Parathyroid adenoma (tissue), 2 donors: ENCODE measurements around the gene CDCP1.

Source experiments
- H2AFZ ChIP-seq: fragments of 300-600 bp; sonication (generic); one replicate; pipeline ENCODE4 v1.7.0; 2017; ENCODE audit warnings: antibody characterized with exemption, mild to moderate bottlenecking
- H3K27ac ChIP-seq: fragments of 300-600 bp; sonication (generic); one replicate; pipeline ENCODE4 v1.7.0; 2017
- H3K27me3 ChIP-seq: fragments of 300-600 bp; sonication (generic); one replicate; pipeline ENCODE4 v1.7.0; 2017; ENCODE audit warnings: low read length; ENCODE audit not compliant: control insufficient read depth, insufficient read depth
- H3K36me3 ChIP-seq: fragments of 300-600 bp; sonication (generic); one replicate; pipeline ENCODE4 v1.7.0; 2017; ENCODE audit warnings: low read length; ENCODE audit not compliant: control insufficient read depth, insufficient read depth
- H3K4me1 ChIP-seq: fragments of 300-600 bp; sonication (generic); one replicate; pipeline ENCODE4 v1.7.0; 2017; ENCODE audit warnings: control low read depth
- H3K4me2 ChIP-seq: fragments of 300-600 bp; sonication (generic); one replicate; pipeline ENCODE4 v1.7.0; 2017; ENCODE audit warnings: low read length
- H3K4me3 ChIP-seq: fragments of 300-600 bp; sonication (generic); one replicate; pipeline ENCODE4 v1.7.0; 2017; ENCODE audit warnings: low read depth, low read length
- H3K79me2 ChIP-seq: fragments of 300-600 bp; sonication (generic); one replicate; pipeline ENCODE4 v1.7.0; 2017; ENCODE audit warnings: control low read depth
- H3K9ac ChIP-seq: fragments of 300-600 bp; sonication (generic); one replicate; pipeline ENCODE4 v1.7.0; 2017; ENCODE audit warnings: mild to moderate bottlenecking
- H3K9me3 ChIP-seq: fragments of 300-600 bp; sonication (generic); one replicate; pipeline ENCODE4 v1.7.0; 2017; ENCODE audit warnings: low read length; ENCODE audit not compliant: control insufficient read depth
- TF ChIP-seq, protein P1 (sequence below): fragments of 300-600 bp; sonication (generic); IDR thresholded peaks from one replicate; pipeline ENCODE4 v1.7.0; 2017; ENCODE audit warnings: antibody characterized with exemption, mild to moderate bottlenecking
- donor health status: primary hyperparathyroidism.

CDCP1 gene

DNA sequence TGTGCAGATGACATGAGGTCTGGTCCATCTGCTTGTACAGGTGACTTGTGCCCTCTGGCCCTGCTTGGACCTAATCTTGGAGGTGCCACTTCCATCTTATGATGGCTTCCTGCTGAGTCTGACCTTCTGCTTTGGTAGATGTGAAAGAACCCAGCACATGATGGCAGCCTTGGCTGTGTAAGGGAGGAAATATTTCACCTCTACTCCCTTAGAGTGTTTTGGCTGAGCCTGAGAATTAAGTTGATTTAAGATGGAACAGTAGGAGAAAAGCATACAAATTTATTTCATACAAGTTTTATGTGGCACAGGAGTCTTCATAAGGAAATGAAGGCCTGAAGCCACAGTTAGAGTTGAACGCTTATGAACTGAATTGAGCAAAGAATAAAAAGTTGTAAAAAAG is 27.6 kb upstream of the CDCP1 start:
- H3K27ac ChIP-seq: no peak overlapping the region
- no peak overlapping the region for H3K9ac ChIP-seq
- no peaks in the 10 kb centered on the region for H3K27me3 ChIP-seq
- H3K4me1 ChIP-seq: no peaks in the 10 kb centered on the region
- TF ChIP-seq, protein P1, sequence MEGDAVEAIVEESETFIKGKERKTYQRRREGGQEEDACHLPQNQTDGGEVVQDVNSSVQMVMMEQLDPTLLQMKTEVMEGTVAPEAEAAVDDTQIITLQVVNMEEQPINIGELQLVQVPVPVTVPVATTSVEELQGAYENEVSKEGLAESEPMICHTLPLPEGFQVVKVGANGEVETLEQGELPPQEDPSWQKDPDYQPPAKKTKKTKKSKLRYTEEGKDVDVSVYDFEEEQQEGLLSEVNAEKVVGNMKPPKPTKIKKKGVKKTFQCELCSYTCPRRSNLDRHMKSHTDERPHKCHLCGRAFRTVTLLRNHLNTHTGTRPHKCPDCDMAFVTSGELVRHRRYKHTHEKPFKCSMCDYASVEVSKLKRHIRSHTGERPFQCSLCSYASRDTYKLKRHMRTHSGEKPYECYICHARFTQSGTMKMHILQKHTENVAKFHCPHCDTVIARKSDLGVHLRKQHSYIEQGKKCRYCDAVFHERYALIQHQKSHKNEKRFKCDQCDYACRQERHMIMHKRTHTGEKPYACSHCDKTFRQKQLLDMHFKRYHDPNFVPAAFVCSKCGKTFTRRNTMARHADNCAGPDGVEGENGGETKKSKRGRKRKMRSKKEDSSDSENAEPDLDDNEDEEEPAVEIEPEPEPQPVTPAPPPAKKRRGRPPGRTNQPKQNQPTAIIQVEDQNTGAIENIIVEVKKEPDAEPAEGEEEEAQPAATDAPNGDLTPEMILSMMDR: no peak
- H2AFZ ChIP-seq: no peak overlapping the region
- no peaks in the 10 kb centered on the region for H3K79me2 ChIP-seq
- H3K36me3 ChIP-seq: no peaks in the 10 kb centered on the region
- no peak overlapping the region for H3K4me3 ChIP-seq
- H3K4me2 ChIP-seq: no peak overlapping the region
- no peaks in the 10 kb centered on the region for H3K9me3 ChIP-seq

DNA sequence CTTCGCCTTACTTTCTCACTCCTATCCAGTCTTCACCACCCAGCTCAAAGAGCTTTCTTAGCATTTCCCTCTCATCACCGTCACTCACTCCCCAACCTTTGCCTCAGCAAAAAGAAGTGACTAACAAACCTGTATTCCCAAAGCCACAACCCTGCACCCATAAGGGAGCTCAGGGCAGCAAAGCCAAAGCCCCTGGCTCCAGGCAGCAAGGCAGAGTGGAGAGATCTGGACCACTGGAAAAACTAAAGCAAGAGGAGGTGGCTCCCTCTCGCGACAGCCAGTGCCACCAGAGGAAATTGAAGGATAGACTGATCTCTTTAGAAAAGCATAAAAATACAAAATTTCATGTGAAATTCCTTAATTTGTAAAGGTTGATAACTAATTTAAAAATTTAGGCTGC is 25.1 kb upstream of the CDCP1 start:
- Histone ChIP-seq H2AFZ (no peak overlapping the region), H3K4me1 (no peaks in the 10 kb centered on the region), H3K9ac (no peak overlapping the region), H3K79me2 (no peaks in the 10 kb centered on the region), H3K27me3 (no peaks in the 10 kb centered on the region), H3K4me2 (no peak overlapping the region), H3K27ac (no peak overlapping the region), H3K4me3 (no peak overlapping the region), H3K9me3 (no peaks in the 10 kb centered on the region), H3K36me3 (no peaks in the 10 kb centered on the region)
- TF ChIP-seq, protein P1: no peak

DNA sequence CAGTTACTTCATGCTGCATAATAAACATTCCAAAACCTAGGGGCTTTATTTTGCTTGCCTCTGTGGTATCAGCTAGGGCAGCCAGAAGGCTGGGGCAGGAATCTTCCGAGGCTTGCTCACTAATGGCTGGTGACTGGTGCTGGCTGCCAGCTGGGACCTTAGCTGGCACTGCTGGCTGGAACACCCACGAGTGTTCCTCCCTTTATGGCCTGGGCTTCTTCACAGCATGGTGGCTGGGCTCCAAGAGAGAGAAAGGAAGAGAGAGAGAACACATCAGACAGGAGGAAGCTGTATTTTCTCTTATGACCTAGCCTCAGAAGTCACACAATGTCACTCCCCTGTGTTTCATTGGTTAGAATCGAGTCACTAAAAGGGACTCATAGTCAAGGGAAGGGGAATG is 23.9 kb upstream of the CDCP1 start:
- no peaks in the 10 kb centered on the region for H3K4me1 ChIP-seq
- no peak overlapping the region for H3K4me3 ChIP-seq
- H2AFZ ChIP-seq: no peak overlapping the region
- no peak overlapping the region for H3K9ac ChIP-seq
- no peaks in the 10 kb centered on the region for H3K27me3 ChIP-seq
- no peaks in the 10 kb centered on the region for H3K79me2 ChIP-seq
- no peak overlapping the region for H3K4me2 ChIP-seq
- no peaks in the 10 kb centered on the region for H3K36me3 ChIP-seq
- H3K27ac ChIP-seq: no peak overlapping the region
- no peaks in the 10 kb centered on the region for H3K9me3 ChIP-seq
- TF ChIP-seq, protein P1: no peak

DNA sequence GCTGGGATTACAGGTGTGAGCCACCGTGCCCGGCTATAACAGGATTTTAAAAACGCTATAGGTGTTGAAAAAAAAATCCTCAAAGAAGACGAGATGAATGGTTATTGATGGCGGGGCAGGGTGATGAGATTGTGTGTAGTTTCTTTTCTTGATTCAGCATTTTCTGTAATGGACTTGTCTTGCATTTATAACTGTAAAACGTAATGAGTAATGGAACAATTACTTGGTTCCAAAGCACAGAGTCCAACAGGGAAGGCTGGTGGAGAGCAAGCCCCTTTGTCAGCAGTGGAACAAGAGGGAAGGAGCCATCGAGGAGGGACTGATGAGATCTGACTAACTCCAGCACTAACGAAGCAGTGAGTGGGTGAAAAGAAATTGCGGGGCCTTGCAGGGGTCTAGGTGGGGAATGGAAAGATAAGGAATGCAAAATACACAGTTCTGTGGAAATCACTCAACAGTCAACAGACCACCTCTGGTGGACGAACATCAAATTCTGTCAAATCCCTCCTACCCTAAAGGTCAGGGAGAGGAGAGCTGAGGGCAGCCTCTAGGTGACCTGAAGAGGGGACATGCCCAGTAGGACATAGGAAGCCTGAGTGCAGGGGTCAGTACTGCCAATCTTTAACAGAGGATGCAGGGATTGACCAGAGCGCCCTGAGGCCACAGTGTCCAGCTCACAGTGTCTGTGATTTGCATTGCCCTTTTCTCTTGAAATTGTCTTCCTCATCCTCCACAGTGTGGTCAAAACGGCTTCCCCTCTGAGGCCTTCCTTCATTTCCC is 23.1 kb upstream of the CDCP1 start:
- H3K9ac ChIP-seq: no peak overlapping the region
- no peak overlapping the region for H3K27ac ChIP-seq
- no peak overlapping the region for H2AFZ ChIP-seq
- no peaks in the 10 kb centered on the region for H3K79me2 ChIP-seq
- no peak overlapping the region for H3K4me2 ChIP-seq
- H3K36me3 ChIP-seq: no peaks in the 10 kb centered on the region
- no peak overlapping the region for H3K4me3 ChIP-seq
- no peaks in the 10 kb centered on the region for H3K27me3 ChIP-seq
- H3K4me1 ChIP-seq: no peaks in the 10 kb centered on the region
- TF ChIP-seq, protein P1: no peak
- no peaks in the 10 kb centered on the region for H3K9me3 ChIP-seq

DNA sequence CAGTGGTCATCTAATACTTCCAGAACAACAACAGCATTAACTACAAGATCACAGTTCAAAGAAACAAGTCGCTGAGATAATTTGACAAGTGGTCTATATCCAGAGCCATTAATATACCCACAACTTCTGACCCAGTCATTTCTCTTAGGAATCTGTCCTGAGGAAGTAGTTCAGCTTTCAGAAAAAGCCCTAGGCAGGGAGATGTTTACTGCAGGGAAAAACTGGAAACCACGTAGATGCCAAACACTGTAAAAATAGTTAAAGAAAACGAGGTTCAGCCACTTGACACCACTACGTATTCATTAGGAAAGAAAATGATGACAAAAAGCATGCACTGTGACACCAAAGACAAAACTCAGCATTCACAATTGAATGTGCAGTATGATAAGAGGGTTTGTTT is 22.3 kb upstream of the CDCP1 start:
- TF ChIP-seq, protein P1: no peak
- H3K4me2 ChIP-seq: no peak overlapping the region
- no peak overlapping the region for H3K9ac ChIP-seq
- no peak overlapping the region for H3K27ac ChIP-seq
- H3K4me3 ChIP-seq: no peak overlapping the region
- no peaks in the 10 kb centered on the region for H3K4me1 ChIP-seq
- no peaks in the 10 kb centered on the region for H3K9me3 ChIP-seq
- no peak overlapping the region for H2AFZ ChIP-seq
- H3K27me3 ChIP-seq: no peaks in the 10 kb centered on the region
- H3K36me3 ChIP-seq: no peaks in the 10 kb centered on the region
- H3K79me2 ChIP-seq: no peaks in the 10 kb centered on the region
